Keratinocyte (primary cell): ENCODE results near the gene PDZRN4. TPM values are rescaled to one million over a fixed set of nuclear protein-coding genes. Genes with fewer than 3 reads are reported as not detected.

ENCODE experiments used
- DNase-seq: peaks from one replicate; pipeline ENCODE4 v3.0.0-alpha.2; 2011; ENCODE audit warnings: low read depth, missing footprints, low spot score
- FAIRE-seq: peaks from 2 replicates; lab custom pipeline; 2011; peaks lifted over from hg19 to GRCh38; lab: Jason Lieb, UNC
- H2AFZ ChIP-seq: 2 replicates; pipeline ENCODE4 v1.6.0; 2012; ENCODE audit warnings: low read length, control low read depth, inconsistent platforms; ENCODE audit not compliant: control insufficient read depth
- H3K27ac ChIP-seq: 2 replicates; pipeline ENCODE4 v1.5.1; 2011; ENCODE audit warnings: low read length; ENCODE audit not compliant: control insufficient read depth, insufficient read depth
- H3K27me3 ChIP-seq: 3 replicates; pipeline ENCODE4 v1.6.0; 2011; ENCODE audit warnings: low read length; ENCODE audit not compliant: control insufficient read depth, insufficient read depth; ENCODE audit errors: extremely low read depth
- H3K36me3 ChIP-seq, 2 experiments: 2 replicates in 1 of 2; 3 replicates in 1 of 2; pipeline ENCODE4 v1.5.1; 2011; ENCODE audit warnings: low read length in 2 of 2, mild to moderate bottlenecking in 1 of 2; ENCODE audit not compliant: control insufficient read depth in 2 of 2, insufficient read depth in 2 of 2; ENCODE audit errors: extremely low read depth in 1 of 2
- H3K4me1 ChIP-seq: 3 replicates; pipeline ENCODE4 v1.5.1; 2011; ENCODE audit warnings: low read length; ENCODE audit not compliant: control insufficient read depth, insufficient read depth; ENCODE audit errors: extremely low read depth
- H3K4me2 ChIP-seq: 3 replicates; pipeline ENCODE4 v1.6.0; 2011; ENCODE audit warnings: low read depth, low read length; ENCODE audit not compliant: control insufficient read depth, insufficient read depth; ENCODE audit errors: extremely low read depth
- H3K4me3 ChIP-seq, 3 experiments: fragments of 200-600 bp in 1 of 3; sonication (generic) in 1 of 3; 2 replicates in 2 of 3; 3 replicates in 1 of 3; pipeline ENCODE4 v1.5.1; 2011 to 2016; ENCODE audit warnings: low read length in 3 of 3, mild to moderate bottlenecking in 3 of 3, control low read depth in 2 of 3, inconsistent platforms in 1 of 3, low read depth in 1 of 3, mixed read lengths in 1 of 3, mixed run types in 1 of 3, moderate library complexity in 1 of 3; ENCODE audit not compliant: control insufficient read depth in 2 of 3, insufficient read depth in 2 of 3; ENCODE audit errors: extremely low read depth in 1 of 3
- H3K79me2 ChIP-seq: 2 replicates; pipeline ENCODE4 v1.6.0; 2012; ENCODE audit warnings: low read length; ENCODE audit not compliant: control insufficient read depth, insufficient read depth
- H3K9ac ChIP-seq: 3 replicates; pipeline ENCODE4 v1.6.0; 2011; ENCODE audit warnings: low read length; ENCODE audit not compliant: control insufficient read depth, insufficient read depth; ENCODE audit errors: extremely low read depth
- H3K9me1 ChIP-seq: 3 replicates; pipeline ENCODE4 v1.6.0; 2011; ENCODE audit warnings: low read length; ENCODE audit not compliant: control insufficient read depth, insufficient read depth; ENCODE audit errors: extremely low read depth
- H3K9me3 ChIP-seq: 2 replicates; pipeline ENCODE4 v1.5.1; 2012; ENCODE audit warnings: low read depth, low read length; ENCODE audit not compliant: control insufficient read depth
- H4K20me1 ChIP-seq: 3 replicates; pipeline ENCODE4 v1.6.0; 2011; ENCODE audit warnings: low read length; ENCODE audit not compliant: control insufficient read depth, insufficient read depth; ENCODE audit errors: extremely low read depth
- EZH2 ChIP-seq: IDR thresholded peaks from one replicate; pipeline ENCODE4 v1.6.1; 2012; ENCODE audit warnings: inconsistent platforms, mild to moderate bottlenecking, low read length, moderate library complexity
- dilution Hi-C: fragments of 300-500 bp; cut with MboI; formaldehyde crosslinking; loops from one replicate; pipeline ENCODE4 v1.7.0; 2020; ENCODE audit warnings: low sequenced_read_pairs; ENCODE audit not compliant: extremely low pct_ligation_motif_present
- polyA plus RNA-seq, 5 experiments: library from polyadenylated mRNA; depleted of rRNA in 3 of 5; stranded (reverse) in 3 of 5; stranded (forward) in 1 of 5; unstranded in 1 of 5; fragments of >200 nt; gene quantifications; 1 replicate in 1 of 5; 2 replicates in 3 of 5; 3 replicates in 1 of 5; pipeline versions ENCODE4 v1.2.1 to v1.2.3, GENCODE V29; 2011 to 2012; ENCODE audit warnings: missing spikeins in 2 of 5, low read depth in 1 of 5, low replicate concordance in 1 of 5
- TF ChIP-seq, protein P1 (sequence below), 3 experiments: IDR thresholded peaks in 1 of 3; conservative IDR thresholded peaks in 1 of 3; optimal IDR thresholded peaks in 1 of 3; 2 replicates in 2 of 3; 3 replicates in 1 of 3; pipeline versions ENCODE3 to v1.5.1; 2011; ENCODE audit warnings: low read length in 3 of 3, mild to moderate bottlenecking in 3 of 3, moderate library complexity in 2 of 3, control low read depth in 1 of 3, inconsistent platforms in 1 of 3; ENCODE audit not compliant: insufficient read depth in 2 of 3; ENCODE audit errors: extremely low read depth in 1 of 3

Gene PDZRN4
- polyA plus RNA-seq, 1 donor (not counting 4 experiments of a cell fraction or from before 2014, with no cell fraction given): not detected

DNA sequence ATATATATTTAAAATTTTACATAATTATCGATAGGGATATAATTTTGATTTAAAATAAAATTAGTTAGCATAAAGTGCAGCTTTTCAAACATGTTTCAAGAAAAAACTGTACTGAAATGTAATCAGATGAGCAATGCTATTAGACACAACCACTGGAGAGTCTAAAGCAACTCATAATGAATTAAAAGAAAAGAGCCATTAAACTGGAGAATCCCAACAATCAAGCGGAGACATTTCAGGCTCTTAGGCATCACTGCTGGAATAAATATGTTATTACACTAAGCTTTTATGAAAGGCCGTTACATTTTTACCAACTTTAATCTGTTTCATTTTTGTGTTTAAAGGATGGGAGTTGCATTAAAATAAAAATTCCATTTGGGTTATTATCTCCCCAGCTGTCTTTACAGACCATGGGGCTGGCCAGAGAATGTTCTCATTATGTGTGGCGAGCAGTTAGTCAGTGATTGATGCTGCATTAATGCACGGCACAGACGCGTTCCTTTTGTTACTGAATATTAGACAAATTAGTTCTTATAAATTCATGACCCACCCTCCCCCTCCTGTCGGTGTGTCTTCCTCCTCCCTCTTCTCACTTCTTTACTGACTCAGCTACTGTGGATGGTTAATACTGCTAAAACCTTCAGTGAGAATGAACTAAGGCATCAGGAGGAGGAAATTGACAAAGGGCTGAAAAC, 156.8 kb downstream of the PDZRN4 start:
- Histone ChIP-seq H3K79me2 (no peaks in the 10 kb centered on the region), H4K20me1 (no peaks in the 10 kb centered on the region), H3K27me3 (no peaks in the 10 kb centered on the region), H3K4me1 (no peaks in the 10 kb centered on the region), H3K36me3 (no peaks in the 10 kb centered on the region), H3K4me2 (no peak overlapping the region), H3K27ac (no peak overlapping the region), H3K9me1 (no peaks in the 10 kb centered on the region), H3K9me3 (no peaks in the 10 kb centered on the region), H3K4me3 (no peak overlapping the region), H2AFZ (no peak overlapping the region), H3K9ac (no peak overlapping the region)
- dilution Hi-C loops: no loop called here
- TF ChIP-seq EZH2: no peak
- TF ChIP-seq, protein P1, sequence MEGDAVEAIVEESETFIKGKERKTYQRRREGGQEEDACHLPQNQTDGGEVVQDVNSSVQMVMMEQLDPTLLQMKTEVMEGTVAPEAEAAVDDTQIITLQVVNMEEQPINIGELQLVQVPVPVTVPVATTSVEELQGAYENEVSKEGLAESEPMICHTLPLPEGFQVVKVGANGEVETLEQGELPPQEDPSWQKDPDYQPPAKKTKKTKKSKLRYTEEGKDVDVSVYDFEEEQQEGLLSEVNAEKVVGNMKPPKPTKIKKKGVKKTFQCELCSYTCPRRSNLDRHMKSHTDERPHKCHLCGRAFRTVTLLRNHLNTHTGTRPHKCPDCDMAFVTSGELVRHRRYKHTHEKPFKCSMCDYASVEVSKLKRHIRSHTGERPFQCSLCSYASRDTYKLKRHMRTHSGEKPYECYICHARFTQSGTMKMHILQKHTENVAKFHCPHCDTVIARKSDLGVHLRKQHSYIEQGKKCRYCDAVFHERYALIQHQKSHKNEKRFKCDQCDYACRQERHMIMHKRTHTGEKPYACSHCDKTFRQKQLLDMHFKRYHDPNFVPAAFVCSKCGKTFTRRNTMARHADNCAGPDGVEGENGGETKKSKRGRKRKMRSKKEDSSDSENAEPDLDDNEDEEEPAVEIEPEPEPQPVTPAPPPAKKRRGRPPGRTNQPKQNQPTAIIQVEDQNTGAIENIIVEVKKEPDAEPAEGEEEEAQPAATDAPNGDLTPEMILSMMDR (optimal IDR thresholded peaks at IDR 0.05 in 1 of 3, IDR thresholded peaks at IDR 0.05 in 1 of 3, conservative IDR thresholded peaks at IDR 0.05 in 1 of 3; ENCODE audit: extremely low read depth in 1 of 3, insufficient read depth in 2 of 3, low read length in 3 of 3): no peak
- DNase-seq (no peak), FAIRE-seq (no peak)

DNA sequence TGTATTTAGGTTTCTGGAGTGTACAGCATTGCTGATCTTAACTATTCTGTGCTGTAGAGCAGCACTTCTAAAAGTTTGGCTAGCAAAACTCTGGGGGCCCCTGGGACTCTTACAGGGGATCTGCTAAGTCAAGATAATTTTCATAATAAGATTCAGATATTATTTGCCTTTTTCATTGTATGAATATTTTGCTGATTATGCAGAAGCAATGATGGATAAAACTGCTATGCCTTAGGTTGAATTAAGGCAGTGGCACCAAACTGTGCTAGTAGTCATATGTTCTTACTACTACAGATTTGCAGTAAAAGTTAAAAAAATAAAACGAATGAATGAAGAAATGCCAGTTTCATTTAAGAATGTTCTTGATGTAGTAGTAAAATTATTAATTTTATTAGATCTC, 160.1 kb downstream of the PDZRN4 start:
- Histone ChIP-seq H3K79me2 (no peaks in the 10 kb centered on the region), H3K4me3 (no peak overlapping the region), H3K4me2 (no peak overlapping the region), H3K36me3 (no peaks in the 10 kb centered on the region), H4K20me1 (no peaks in the 10 kb centered on the region), H3K9ac (no peak overlapping the region), H3K9me3 (no peaks in the 10 kb centered on the region), H3K4me1 (no peaks in the 10 kb centered on the region), H2AFZ (no peak overlapping the region), H3K27ac (no peak overlapping the region), H3K9me1 (no peaks in the 10 kb centered on the region), H3K27me3 (no peaks in the 10 kb centered on the region)
- DNase-seq: no peak
- FAIRE-seq: no peak
- TF ChIP-seq, protein P1 (optimal IDR thresholded peaks at IDR 0.05 in 1 of 3, IDR thresholded peaks at IDR 0.05 in 1 of 3, conservative IDR thresholded peaks at IDR 0.05 in 1 of 3; ENCODE audit: extremely low read depth in 1 of 3, insufficient read depth in 2 of 3, low read length in 3 of 3): no peak
- no peak for TF ChIP-seq EZH2
- dilution Hi-C loops: no loop called here
